Measurements from ENCODE around the gene KCNB1.

The KCNB1 gene

DNA sequence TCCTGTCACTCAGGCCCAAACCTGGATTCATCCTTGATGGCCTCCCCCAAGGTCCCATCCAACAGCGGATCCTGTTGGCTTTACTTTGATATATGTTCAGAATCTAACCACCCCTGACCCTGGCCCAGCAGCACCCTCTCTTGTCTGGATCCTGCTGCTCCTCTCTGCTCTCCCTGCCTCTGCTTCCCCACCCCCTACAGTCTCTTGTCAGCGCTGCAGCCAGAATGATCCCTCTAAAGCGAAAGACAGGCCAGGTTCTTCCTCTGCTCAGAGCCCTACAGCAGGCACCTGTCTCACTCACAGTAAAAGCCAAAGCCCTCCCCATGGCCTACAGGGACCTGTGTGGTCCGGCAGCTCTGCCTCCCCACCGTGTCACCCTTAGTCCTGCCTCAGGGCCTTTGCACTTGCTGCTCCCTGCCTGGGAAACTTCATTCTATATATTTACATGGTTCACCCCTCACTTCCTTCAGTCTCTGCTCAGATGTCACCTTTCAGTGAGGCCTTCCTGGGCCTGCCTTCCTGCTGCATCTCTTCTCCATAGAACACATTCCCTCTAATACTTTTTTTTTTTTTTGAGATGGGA is 37.4 kb upstream of the KCNB1 start:
- in situ Hi-C loops (cut with HindIII; ENCODE audit: low sequenced_read_pairs) = no loop called here
- no peak overlapping the region for H3K4me3 ChIP-seq (ENCODE audit: low read depth, low read length)
- DNase-seq (ENCODE audit: low read depth, low spot score) = no peak
- TF ChIP-seq, protein P1, sequence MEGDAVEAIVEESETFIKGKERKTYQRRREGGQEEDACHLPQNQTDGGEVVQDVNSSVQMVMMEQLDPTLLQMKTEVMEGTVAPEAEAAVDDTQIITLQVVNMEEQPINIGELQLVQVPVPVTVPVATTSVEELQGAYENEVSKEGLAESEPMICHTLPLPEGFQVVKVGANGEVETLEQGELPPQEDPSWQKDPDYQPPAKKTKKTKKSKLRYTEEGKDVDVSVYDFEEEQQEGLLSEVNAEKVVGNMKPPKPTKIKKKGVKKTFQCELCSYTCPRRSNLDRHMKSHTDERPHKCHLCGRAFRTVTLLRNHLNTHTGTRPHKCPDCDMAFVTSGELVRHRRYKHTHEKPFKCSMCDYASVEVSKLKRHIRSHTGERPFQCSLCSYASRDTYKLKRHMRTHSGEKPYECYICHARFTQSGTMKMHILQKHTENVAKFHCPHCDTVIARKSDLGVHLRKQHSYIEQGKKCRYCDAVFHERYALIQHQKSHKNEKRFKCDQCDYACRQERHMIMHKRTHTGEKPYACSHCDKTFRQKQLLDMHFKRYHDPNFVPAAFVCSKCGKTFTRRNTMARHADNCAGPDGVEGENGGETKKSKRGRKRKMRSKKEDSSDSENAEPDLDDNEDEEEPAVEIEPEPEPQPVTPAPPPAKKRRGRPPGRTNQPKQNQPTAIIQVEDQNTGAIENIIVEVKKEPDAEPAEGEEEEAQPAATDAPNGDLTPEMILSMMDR (IDR thresholded peaks at IDR 0.05; ENCODE audit: low read depth, low read length) = no peak

DNA sequence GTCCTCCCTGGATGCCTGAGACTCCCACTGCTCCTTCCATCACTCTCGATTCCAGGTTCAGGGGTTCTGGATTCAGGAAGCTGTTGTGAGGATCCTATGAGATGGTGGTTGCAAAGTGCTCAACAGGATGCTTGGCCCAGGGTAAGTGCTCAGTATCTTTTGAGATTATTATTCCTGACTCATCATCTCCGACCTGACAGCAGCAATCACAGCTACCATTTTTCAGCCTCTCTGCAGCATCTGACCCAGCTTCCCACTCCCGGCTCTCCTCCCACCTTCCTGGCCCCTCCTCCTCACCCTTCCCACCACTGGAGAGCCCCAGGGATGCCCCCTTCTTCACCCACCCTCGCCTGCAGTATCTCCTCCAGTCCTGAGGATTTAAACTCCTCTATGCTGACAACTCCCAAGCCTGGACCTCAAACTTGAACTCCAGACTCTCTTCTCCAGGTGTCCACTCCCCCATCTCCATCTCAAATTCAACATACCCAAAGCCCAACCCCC is 36.8 kb upstream of the KCNB1 start:
- DNase-seq (ENCODE audit: low read depth, low spot score) = no peak
- in situ Hi-C loops (cut with HindIII; ENCODE audit: low sequenced_read_pairs) = no loop called here
- TF ChIP-seq, protein P1 (IDR thresholded peaks at IDR 0.05; ENCODE audit: low read depth, low read length) = no peak

DNA sequence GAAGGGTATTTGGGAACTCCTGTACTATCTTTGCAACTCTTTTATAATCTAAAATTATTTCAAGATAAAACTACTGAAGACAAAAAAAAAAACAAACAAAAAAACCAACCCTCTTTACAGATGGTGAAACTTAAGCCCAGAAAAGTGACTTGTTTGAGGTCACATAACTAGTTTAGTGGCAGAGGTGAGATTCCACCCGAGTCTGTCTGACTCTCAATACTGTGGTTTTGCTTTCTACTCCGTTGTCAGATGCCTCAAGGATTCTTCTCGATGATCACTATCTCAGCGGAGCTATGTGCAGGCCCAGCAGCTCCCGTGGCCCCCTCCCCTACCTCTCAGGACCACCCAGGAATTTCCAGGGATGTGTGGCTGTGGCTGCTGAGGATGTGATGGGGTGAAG is 36.1 kb upstream of the KCNB1 start:
- no peak for DNase-seq (ENCODE audit: low read depth, low spot score)
- TF ChIP-seq, protein P1 (IDR thresholded peaks at IDR 0.05; ENCODE audit: low read depth, low read length) = no peak
- in situ Hi-C loops (cut with HindIII; ENCODE audit: low sequenced_read_pairs) = no loop called here
- no peak overlapping the region for H3K4me3 ChIP-seq (ENCODE audit: low read depth, low read length)

More for the DNA sequence above, 36.8 kb upstream of the KCNB1 start:
- no peak overlapping the region for H3K4me3 ChIP-seq (ENCODE audit: low read depth, low read length)

DNA sequence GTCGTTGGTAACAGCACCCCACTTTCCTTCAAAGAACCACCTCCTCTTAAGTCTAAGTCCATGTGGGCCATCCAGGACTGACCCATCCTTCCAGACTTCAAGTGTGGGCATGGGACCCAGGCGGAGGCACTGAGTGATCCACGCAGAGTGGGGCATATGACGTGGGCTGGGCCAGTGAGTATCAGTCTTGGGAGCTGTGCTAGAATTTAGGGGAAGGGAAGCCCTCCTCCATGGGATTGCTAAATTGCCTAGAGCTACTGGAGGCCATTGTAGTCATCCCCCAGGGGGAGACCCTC is 35.3 kb upstream of the KCNB1 start:
- TF ChIP-seq, protein P1 (IDR thresholded peaks at IDR 0.05; ENCODE audit: low read depth, low read length) = no peak
- in situ Hi-C loops (cut with HindIII; ENCODE audit: low sequenced_read_pairs) = no loop called here
- no peak for DNase-seq (ENCODE audit: low read depth, low spot score)
- H3K4me3 ChIP-seq (ENCODE audit: low read depth, low read length) = no peak overlapping the region

DNA sequence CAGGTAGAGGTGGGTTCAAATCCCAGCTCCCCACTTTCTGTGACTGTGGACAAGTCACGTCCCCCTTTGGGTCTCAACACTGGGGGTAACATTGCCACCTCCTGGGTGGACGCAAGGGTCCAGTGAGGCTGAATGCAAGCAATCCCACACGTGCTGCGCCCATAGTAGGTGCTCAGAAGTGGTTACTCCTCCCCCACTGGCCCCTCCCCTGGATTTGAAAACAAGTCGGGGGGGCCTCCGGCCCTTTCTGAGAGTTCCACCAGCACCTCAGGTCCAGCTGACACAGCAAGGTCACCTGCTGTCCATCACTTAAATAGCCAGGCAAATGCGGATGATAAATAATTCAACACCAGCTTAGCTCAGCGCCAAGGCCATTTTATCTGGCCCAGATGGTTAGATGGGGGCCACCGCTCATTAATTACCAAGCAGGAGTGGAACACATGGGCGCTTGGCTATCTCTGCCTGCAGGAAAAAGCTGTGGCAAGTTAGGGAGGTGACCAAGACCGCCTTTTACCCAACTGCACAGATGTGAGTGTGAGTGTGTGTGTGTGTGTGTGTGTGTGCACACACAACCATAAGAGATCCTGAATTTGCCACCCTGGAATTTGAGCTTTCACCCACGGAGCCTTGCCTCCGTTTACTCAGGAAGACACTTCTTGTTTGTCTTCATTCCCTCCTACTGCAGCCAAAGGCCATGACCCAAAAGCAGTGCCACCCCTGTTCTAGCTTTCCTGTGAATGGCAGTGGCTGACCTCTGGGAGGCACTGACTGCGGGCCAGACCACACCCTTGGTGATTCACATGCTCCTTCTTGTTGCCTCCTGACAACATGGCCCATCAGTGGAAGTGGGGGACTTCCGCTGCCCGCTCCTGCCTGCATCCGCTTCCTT is 34.7 kb upstream of the KCNB1 start:
- in situ Hi-C loops (cut with HindIII; ENCODE audit: low sequenced_read_pairs) = no loop called here
- TF ChIP-seq, protein P1 (IDR thresholded peaks at IDR 0.05; ENCODE audit: low read depth, low read length) = no peak
- DNase-seq (ENCODE audit: low read depth, low spot score) = no peak
- H3K4me3 ChIP-seq (ENCODE audit: low read depth, low read length) = no peak overlapping the region

DNA sequence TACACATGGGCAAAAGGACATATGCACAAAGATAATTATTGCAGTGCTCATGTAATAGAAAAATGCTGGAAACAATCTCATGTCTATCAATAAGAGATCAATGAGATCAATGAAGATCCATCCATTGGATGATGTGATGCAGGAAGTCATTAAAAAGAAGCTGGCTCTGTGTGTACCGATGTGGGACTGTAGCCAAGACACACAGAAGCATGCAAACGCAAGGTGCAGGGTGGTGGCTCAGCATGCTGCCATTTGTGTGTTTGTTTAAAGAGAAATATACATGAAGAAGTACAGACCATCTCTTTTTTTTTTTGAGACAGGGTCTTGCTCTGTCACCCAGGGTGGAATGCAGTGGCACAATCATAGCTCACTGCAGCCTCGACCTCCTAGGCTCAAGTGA is 33.1 kb upstream of the KCNB1 start:
- no peak overlapping the region for H3K4me3 ChIP-seq (ENCODE audit: low read depth, low read length)
- no peak for DNase-seq (ENCODE audit: low read depth, low spot score)
- in situ Hi-C loops (cut with HindIII; ENCODE audit: low sequenced_read_pairs) = no loop called here
- TF ChIP-seq, protein P1 (IDR thresholded peaks at IDR 0.05; ENCODE audit: low read depth, low read length) = no peak
